Heart left ventricle (tissue), 13 donors: ENCODE data around the gene SERPINB10.

Experiments used
- CTCF ChIP-seq, 12 donors: fragments of 200-600 bp; sonication (generic) in 4 of 12; IDR thresholded peaks; one replicate each; pipeline versions ENCODE4 v1.5.0 to v1.8.0; 2018 to 2022; ENCODE audit warnings: antibody characterized with exemption in 12 of 12, mild to moderate bottlenecking in 5 of 12
- POLR2A ChIP-seq, 2 donors: fragments of 450-650 bp; IDR thresholded peaks; one replicate each; pipeline ENCODE4 v1.6.1; 2017; ENCODE audit warnings: antibody characterized with exemption in 2 of 2, mild to moderate bottlenecking in 2 of 2, moderate library complexity in 2 of 2
- donor health status: ischemic (EF 13 %, LVEDD 7.1; RV severe dilation, severe dysfunction).
- donor health status: DM: no; HTN: yes; CAD: no.
- donor health status: DM: no; HTN: no; CAD: no.
- donor health status: ischemic (EF 25% LVEDD 6.9; RV normal size, moderate dysfunction).
- donor health status: ischemic (EF 25% LVEDD 5.7; RV mildly dilated, moderate dysfunction).
- donor health status: ischemic (EF 35%, LVEDD 5.7; RV mildly dilated, moderate dysfunction).
- donor health status: nonischemic (EF 11% LVEDD 7.7; RV severe dilation, severe dysfunction).
- donor health status: DM: yes; HTN: yes; CAD: no.
- donor health status: PGD.
- donor health status: ischemic (EF 29% LVEDD 5.4; RV normal size, mild dysfunction).
- donor health status: nonischemic (EF 23%, LVEDD 6.1; RV moderate dilation, normal function).

GRCh38 chr18:63888470-63889190 lies 19.1 kb upstream of the SERPINB10 start:
- TF ChIP-seq POLR2A (IDR thresholded peaks at IDR 0.05) (no peak), CTCF (IDR thresholded peaks at IDR 0.05) (no peak)
